Measurements from ENCODE around the gene CDC42BPG.

The CDC42BPG gene

GRCh38 chr11:64879244-64879900 is 34.9 kb upstream of the CDC42BPG start:
- no peak for DNase-seq

- peak; percentile 97 for DNase-seq
Observed at GRCh38 chr11:64878494-64879243, 34.2 kb upstream of the CDC42BPG start, which contains the start of gene EHD1. Gene EHD1 (minus strand): TSS chr11:64878621. CDS start chr11:64878464, 157 bp downstream.

GRCh38 chr11:64878223-64878493 is 33.7 kb upstream of the CDC42BPG start:
- no peak for DNase-seq

- no peak for DNase-seq
Observed at GRCh38 chr11:64877390-64878222, 33.2 kb upstream of the CDC42BPG start.

GRCh38 chr11:64876835-64877341 is 32.4 kb upstream of the CDC42BPG start:
- peak; percentile 89 for DNase-seq

DNA sequence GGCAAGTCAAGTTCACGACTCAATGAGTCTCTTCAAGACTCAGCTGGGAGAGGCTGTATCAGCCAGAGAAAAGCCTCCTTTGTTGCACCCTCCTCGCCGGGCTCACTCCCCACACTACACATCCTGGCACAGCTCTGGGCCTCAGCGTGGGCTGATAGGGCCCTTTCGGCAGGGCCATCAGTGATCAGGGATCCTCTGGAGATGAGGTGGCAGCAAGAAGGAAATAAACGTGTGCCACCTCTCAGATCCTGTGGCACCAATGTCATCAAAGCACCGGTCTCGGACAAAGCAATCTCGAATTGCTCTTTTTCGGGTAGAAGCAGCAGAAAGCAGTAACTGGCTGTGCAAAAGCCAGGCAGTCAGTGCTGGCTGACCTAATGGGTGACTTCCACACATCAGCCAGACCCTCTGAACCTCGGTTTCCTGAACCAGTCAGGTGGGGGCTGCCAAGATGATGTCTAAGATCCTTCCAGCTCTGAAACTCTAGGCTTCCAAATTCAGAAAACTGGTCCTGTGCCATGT is 31.8 kb upstream of the CDC42BPG start:
- DNase-seq, result no peak

- DNase-seq, result no peak
Observed at GRCh38 chr11:64875369-64876228, 31.1 kb upstream of the CDC42BPG start.

GRCh38 chr11:64874308-64875240 is 30.1 kb upstream of the CDC42BPG start:
- DNase-seq, result no peak

GRCh38 chr11:64872790-64873488 is 28.5 kb upstream of the CDC42BPG start:
- no peak for DNase-seq

DNA sequence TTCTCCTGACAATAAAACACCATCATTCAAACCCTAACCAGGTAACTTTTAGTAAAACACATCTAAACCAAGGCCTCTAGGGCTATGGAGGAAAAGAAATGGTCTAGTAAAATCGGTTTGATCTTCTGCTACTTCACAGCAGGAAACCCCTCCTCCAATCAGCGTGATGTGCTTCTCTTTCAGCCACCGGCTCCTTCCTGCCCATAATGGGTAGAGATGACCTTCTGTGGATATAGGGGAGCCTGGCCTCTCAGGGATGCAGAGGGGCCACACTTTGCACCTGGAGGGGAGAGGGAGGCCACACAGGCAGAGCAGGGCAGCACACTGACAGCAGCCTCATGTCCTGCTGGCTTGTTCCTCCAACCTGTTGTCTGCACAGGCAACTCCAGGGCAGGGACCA is 27.0 kb upstream of the CDC42BPG start:
- no peak for DNase-seq

GRCh38 chr11:64870893-64871466 is 26.5 kb upstream of the CDC42BPG start:
- no peak for DNase-seq

DNA sequence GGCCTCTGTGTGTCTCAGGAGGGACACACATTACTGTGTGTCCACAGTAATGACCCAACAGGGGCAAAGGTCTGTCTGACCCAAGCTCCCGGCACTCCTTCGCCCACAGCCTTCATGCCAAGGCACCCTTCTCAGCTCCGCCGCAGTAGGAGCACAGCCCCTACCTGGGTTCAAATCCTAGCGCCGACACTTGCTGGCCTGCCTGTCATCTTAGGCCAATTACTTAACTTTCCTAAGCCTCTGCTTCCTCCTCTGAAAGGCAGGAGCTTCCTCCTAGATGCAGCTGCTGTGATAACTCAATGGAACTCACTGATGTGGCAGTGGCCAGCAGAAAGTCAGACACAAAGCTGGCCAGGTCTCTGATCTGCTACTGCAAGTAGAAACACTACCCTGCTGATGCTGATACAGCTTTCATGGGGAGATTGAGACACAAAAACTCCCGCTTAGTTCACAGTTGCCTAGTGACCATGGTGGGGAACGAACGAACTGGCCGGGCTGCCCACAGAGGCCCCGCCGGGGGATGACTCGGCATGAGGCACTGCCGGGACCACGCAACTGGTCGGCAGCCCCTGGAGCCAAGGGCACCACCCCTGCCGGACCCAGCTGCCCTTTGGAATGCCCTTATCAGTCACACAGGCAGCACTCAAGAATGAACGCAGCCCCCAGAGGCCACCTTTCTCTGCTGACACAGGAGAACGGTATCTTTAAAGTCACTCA is 25.9 kb upstream of the CDC42BPG start:
- peak; percentile 68 for DNase-seq

- no peak for DNase-seq
Observed at GRCh38 chr11:64869571-64870175, 25.2 kb upstream of the CDC42BPG start.

DNA sequence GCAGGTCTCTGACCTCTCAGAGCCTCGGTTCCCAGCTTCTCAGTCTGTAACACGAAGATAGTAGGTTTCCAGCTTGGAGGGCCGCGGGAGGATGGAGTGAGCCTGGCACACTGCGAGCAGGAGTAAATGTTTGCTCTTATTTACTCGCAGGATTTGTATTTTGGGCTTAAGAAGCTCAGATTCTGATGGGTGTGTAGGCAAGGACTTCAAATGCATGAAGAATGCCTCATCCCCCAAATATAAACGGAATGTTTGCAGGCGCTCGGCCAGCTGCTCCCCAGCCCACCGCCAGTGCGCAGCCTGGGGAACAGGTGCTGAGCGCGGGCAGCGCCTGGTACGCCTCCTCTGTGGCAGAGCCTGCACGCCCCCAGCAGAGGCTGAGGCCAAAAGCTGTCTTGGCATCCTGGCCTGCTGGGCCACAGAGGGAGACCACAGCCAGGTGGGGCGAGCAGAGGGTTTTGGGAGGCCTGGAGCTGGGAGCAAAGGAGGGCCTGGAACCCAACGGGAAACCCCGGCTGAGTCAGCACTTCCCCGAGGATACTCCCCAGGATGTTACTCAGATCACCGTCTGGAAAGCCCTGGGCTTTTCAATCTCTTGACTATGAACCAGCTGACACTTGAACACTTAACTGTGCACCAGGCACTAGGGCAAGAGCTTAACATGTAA is 24.6 kb upstream of the CDC42BPG start:
- peak; percentile 93 for DNase-seq

DNA sequence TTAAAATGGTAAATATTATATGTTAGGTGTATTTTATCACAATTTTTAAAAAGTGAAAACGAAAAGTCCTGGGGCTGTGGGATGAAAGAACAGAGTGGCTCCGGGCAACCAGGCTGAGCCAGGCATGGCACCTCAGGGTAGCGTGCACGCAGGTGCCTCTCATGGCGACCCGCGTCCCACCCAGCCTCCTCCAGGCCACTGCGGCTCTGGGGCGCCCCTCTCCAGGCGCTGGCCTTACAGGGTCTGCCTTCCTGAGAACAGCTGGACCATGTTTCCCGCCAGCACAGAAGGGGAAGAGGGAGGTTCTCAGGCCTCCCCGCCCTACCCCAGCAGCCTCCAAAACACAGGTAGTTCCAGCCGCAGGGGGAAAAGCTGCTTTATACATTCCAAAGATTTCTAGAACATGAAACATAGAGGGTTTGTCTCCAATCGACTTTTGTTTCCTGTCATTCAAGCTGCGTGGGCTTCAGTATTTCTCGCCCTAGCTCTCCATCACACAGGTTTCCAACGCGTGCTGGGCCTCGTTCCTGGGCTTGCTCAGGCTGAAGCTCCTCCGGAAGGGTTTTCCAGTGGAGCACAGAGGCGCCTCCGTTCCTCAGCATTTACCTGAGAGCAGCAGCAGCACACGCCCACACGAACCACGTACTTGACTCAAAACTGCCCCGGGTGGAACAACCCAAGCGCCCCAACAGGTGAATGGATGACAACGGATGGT is 23.5 kb upstream of the CDC42BPG start:
- DNase-seq, result no peak

GRCh38 chr11:64866173-64866491 is 21.7 kb upstream of the CDC42BPG start:
- DNase-seq, result no peak

DNA sequence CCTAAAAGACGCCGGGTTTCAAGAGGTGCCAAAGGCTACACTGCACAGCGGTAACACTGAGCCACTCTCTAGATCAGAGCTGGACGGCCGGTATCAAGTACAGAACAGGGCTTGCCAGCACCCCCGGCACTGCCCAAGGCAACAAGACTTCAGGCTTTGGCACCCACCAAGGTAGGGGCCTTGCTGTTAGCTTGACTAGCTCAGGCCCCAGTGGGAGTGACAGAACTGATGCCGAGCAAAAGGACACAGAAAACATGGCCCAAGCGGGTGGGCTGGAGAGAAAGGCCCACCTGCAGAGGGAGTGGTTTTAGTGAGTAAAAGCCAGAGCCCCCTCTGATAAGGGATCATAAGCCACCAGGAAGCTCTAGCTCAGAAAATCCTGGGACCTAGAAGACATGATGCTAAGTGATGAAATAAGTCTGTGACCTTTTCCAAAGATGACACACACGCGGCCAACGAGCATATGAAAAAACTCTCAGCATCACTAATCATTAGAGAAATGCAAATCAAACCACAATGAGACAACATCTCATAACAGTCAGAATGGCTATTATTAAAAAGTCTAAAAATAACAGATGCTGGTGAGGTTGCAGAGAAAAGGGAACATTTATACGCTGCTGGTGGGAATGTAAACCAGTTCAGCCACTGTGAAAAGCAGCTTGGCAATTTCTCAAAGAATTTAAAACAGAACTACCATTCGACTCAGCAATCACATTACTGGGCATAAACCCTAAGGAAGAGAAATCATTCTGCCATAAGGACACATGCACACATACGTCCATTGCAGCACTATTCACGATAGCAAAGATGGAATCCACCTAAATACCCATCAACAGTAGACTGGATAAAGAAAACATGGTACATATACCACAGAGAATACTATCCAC is 21.1 kb upstream of the CDC42BPG start:
- DNase-seq, result peak; percentile 91
